Head of caudate nucleus (tissue), 42 donors: ENCODE data around the gene WNT9A.

Experiments used
- DNase-seq, 42 donors: peaks; one replicate each; pipeline versions ENCODE4 v3.0.0 to v3.0.0-alpha.2; 2020 to 2021; ENCODE audit warnings: mixed read lengths in 7 of 42
- intact Hi-C: fragments of 100-400 bp; cut with DNase I; formaldehyde crosslinking; loops from one replicate; pipeline ENCODE4 v1.15.0; 2022

The WNT9A gene

DNA sequence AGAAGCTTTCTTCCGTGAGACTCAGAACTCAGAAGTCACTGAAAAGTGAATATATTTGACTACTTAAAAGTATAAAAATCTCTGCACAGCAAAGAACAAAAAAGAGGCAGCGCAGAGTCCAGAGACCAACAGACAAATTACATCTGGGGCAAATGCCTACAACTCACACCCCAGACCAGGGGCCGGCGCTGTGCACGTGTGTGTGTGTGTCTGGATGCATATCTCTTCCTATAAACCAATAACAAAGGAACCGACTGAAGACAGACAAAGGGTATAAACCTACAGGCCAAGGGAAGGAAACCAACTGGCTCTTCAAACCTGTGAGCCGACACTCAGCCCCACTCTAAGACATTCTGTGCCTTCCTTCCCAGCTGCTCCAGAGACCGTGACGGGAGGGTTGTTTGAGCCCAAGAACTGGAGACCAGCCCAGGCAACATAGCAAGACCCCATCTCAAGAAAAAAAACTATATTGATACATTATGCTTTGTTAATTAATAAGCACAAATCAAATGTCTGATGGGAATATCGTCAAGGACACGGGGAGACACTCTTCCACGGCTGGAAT, 18.8 kb downstream of the WNT9A start:
- intact Hi-C loops: no loop called here
- no peak for DNase-seq

DNA sequence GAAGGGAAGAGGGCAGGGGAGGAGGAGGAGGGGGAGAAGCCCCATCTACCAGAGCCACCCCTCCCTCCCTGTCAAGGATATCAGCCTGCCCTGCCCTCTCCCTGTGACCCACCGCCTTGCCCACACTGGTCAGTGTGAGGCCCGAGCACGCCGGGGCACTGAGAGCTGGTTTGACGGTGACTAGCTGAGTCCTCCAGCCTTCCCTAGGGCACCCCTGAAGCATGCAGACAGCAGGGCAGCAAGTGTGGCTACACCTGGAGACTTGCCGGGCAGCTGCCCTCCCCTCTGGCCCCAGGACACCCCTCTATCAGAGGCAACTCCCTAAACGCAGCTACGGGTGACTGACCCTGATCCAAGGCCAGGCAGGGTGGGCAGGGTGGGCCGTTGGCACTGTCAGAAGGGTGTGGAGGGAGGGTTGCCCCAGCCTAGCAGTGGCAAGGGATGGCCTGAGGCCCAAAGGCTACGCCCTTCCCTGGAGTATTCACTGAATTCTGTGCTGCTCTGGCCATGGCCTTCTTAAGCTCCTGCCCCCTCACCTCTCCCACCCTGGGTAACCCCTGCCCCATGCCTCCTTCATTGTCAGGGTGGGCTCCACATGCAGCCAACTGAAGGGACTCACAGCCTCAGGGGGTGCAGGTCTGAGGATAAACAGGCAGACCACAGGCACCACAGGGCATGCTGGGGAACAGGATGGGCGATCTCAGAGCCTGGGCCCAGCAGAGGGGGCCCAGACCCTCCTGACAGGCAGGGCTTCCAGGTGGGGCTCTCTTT, 19.6 kb downstream of the WNT9A start:
- intact Hi-C loops: no loop called here
- no peak for DNase-seq

DNA sequence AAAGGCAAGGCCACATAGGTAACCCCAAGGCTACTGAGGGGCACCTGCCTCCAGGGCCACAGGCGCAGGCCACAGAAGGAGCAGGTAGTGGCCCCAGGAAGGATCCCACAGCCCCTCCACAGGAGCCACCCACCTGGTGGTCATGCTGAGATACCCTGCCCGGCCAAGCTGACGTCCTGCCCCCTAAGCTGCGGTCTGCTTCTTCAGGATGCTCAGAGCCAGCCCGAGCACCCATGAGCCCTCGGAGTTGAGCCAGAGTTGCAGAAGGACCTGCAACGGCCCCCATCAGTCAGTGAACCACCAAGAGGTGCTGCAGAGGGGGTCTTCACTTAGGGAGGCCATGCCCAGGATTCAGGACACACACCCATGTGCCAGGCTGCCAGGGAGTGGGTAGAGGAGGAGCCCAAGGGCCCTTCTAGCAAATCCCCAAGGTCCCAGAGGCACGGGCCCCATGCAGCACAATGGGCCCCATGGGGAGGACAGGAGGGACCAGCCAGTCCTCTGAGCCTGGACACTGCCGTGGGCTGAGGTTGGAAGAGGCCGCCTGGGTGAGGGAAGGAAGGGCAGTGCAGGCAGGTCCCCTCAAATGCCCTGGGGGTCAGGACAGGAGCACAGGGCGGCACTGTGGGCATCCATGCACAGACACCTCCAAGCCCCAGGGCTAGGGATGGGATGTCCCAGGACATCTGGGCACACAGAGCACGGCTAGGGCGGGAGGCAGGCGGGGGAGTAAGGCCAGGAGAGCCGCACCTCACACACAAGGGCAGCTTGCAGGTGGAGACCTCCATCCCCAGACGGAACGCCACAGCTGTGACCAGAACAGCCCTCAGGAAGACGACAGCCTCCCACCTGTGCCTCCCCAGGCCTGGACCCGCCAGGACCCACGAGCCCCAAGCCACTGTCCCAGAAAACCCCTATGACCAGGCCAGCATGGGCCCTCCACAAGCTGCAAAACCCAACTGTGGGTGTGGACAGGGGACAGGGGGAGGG, 20.5 kb downstream of the WNT9A start:
- intact Hi-C loops: no loop called here
- DNase-seq: no peak

DNA sequence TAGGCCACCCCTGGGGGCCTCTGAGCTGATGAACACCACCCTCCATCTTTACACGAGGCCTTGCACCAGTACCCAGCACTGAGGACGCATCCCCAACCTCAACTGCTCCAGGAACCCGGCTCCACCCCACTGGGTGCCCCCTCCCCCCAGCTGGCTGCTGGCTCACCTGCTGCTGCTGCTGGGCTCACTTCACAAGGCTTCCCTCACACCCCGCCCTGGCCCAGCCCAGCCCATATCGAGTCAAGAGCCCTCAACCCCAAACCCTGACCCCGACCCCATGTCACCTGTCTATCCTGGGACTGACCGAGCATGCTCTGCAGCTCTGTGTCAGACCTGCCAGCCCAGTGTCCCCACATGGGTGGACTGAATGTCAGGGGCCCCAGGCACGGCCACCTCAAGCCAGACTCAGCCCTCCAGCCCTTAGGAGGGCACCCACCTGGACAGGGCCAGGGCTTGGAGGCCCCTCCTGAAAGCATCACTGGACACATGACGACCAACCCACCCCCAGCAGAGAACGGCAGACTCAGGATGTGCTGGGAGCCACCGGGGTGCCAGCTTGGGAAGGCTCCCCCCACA, 21.4 kb downstream of the WNT9A start:
- intact Hi-C loops: no loop called here

DNA sequence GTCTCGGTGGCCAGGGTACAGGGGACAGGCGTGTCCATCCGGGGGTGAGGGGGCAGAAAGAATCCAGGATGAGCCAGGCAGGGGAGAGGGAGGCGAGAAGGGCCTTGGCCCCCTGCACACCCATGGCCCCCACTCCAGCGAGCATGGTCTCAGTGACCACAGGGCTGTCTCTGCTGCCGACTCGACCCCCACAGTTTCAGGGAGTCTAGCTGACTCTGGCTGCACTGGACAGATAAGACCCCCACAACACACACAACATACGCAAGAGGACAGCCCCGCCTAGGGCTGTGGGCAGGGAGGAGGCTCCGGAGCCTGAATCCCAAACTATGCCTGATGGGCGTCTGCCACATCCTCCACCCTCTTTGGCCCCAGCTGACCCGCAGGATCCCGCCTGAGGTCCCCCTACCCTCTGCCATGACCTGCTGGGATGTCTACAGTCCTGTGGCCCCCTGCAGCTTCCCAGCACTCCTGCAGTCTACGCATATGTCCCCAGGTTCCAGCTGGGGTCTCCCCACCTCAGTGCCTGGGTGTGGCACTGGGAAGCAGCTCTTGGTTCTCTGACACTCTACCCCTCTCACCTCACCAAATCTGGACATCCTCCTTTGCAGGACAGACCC, 22.0 kb downstream of the WNT9A start:
- intact Hi-C loops: no loop called here
- no peak for DNase-seq

More for the DNA sequence above, 21.4 kb downstream of the WNT9A start:
- no peak for DNase-seq

DNA sequence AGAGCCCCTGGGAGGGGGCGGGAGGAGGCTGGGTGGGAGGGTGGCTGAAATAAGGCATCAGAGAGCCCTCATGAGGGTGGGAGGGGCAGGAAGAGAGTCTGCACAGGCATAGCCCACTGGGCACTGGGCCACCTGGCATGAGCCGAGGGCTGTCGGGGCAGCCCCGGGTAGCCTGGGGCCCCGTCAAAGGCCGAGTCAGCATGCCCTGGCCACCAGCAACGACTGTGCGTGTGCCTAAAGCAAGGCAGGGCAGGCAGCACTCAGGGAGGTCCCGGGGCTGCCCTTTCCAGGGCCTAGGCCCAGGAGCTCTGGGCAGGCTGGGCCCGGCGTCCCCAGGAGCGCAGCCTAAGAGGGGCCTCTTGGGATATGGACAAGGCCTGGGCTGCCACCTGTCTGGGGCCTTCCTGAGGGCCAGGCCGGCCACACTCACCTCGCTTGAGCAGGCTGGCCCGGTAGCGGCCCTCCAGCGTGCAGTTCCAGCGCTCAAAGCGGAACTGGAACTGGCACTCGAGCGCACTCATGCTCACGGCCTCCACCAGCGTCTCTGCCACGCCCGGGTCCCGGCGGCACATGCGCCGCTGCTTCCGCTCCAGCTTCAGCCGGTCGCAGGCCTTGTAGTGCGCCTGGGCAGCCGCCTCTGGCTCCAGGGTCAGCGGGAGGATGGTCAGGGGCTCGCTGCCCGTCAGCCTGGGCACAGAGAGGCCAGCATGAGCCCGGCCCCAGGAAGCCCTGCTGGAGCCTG, 22.7 kb downstream of the WNT9A start:
- no peak for DNase-seq
- intact Hi-C loops: no loop called here

DNA sequence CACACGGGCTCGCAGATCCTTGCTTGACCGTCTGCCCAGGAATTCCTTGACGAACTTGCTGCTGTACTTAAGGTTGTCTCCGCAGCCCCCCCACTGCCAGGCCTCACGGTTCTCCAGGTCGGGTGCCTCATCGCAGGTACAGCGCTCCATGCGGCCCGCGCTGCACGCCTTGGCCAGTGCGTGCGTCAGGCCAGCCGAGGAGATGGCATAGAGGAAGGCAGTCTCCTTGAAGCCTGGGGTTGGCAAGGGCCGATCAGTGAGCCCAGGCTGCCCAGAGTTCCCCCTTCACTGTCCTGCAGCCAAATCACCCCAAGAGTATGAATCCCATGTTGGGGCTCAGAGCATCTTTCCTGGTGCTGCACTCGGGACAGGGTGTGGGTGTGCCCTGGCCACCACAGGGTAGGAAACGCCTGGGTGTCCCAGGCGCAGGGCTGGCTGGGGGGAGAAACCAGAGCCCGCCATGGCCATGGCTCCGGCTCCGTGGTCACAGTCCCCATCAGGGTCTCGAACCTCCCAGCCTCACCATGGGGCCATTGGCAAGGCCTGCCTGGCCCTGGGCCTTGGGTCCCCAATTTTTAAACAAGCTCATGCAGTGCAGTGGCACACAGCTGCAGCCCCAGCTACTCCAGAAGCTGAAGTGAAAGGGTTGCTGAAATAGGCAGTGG, 23.4 kb downstream of the WNT9A start:
- intact Hi-C loops: no loop called here
- DNase-seq: no peak

- intact Hi-C loops: no loop called here
- no peak for DNase-seq
Observed at GRCh38 chr1:227923353-227924167, 24.2 kb downstream of the WNT9A start.

DNA sequence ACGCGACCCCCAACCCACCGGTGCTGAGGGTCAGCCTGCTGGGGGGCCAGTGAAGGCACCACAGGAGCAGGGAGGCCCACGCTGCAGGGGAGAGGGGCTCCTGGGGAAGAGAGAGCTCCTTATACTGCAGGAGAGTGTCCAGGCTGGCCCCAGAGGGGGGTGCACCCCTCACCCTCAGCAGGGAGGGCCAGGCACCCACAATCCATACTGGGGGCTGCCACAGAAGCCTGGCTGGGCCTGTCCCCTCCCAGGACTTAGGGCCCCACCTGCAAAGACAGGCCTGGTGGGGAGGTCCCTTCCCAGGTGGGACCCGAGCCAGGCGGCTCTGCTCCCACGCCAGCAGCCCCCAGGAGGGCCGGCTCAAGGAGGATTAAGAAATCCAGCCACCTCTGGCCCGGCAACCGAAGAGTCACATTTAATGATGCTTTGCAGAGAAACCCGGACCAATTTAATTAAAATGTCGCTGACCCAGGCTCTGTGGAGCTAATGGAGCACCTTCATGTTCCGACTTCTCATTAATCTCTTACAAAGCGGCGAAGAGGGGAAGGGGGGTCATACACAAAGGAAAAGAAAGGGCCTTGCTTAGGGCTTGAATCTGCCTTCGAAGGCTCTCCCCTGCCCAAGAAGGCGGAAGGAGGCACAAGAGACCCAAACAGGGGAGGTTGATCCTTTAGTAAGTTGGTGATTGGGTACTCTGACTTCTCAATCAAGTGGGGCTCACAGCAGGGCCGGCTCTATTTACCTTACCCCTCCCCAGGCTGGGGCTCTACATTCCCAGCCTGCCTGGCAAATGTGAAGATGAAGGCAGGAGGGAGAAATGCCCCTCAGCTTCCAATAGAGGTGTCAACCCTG, 25.0 kb downstream of the WNT9A start:
- intact Hi-C loops: no loop called here
- DNase-seq: no peak

DNA sequence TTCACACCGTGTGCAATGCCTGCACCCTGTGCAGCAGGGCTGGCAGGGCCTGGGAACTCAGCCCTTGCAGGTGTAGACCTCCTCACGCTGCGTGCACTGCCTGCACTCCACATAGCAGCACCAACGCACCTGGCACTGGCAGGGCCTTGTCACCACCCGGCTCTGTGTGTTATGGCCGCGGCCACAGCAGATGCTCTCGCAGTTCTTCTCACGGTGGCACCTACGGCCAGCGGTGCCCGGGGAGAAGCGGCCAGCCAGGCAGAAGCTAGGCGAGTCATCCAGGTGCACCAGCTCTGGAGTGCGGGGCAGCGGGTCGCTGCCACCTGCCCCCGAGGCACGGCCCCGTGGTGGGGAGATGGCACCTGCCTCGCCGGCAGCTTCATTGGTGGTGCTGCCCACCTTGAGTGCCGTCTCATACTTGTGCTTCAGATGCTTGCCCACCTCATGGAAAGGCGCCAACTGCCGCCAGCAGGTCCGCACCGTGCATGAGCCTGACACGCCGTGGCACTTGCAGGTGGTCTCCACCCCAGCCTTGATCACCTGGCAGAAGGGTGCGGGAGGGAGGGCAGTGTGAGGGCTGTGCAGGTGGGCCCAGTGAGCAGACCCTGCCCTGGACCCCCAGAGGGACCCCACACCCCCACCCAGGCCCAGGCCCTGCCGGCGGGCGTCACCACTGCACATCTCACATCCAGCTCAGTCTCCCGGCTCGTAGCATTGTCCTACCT, 26.1 kb downstream of the WNT9A start:
- intact Hi-C loops: no loop called here
- no peak for DNase-seq

DNA sequence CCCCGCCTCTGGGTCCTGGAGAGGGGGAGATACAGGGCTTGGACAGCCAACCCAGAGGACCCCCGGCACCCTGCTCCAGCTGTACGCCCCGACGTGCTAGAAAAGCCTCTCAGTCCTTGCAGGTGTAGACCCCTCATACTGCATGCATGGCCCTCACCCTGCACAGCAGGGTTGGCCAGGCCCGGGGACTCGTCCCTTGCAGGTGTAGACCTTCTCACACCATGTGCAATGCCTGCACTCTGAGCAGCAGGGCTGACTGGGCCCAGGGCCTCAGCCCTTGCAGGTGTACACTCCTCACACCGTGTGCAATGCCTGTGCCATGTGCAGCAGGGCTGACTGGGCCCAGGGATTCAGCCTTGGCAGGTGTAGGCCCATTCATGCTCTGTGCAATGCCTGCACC, 26.8 kb downstream of the WNT9A start:
- intact Hi-C loops: no loop called here

GRCh38 chr1:227920426-227920825, 27.3 kb downstream of the WNT9A start:
- DNase-seq: no peak
- intact Hi-C loops: no loop called here

More for the DNA sequence above, 26.8 kb downstream of the WNT9A start:
- DNase-seq: no peak

DNA sequence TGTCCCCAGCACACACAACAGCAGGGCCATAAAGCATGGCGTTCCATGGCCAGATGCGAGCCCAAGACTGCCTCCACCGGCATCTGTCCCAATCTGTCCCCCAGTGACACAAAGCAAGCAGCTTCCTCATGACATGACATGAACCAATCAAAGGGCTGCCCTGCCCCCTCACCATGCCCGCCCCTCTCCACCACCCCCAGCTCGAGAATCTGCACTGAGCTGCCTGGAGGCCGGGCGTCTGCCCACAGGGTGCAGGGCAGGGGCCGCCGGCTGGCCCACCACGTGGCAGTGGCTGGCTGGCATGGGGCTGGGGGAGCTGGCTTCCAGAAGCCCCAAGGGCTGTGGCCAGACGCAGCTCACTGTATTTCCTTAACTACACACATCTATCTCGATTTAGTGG, 27.8 kb downstream of the WNT9A start:
- intact Hi-C loops: no loop called here
- DNase-seq: peak in 24 of 42 donors; percentile 16 to 80 (median 48)

DNA sequence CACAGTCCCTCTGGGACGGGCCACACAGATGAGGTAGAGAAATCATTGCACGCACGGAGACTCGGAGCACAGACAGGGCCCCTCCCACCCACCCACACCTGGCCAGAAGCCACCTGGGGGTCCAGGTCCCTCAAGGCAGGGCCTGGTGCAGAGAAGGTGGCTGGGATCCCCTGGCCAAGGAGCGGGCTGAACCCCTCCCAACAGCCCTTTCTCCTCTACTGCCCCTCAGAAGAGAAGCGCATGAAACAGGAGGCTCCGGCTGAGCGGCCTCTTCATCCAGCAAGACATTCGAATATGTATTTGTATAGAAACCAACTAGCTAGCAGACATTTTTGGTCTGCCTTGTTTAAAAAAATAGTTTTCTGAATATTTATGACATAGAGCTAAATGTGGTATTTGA, 29.0 kb downstream of the WNT9A start:
- DNase-seq: no peak
- intact Hi-C loops: no loop called here

DNA sequence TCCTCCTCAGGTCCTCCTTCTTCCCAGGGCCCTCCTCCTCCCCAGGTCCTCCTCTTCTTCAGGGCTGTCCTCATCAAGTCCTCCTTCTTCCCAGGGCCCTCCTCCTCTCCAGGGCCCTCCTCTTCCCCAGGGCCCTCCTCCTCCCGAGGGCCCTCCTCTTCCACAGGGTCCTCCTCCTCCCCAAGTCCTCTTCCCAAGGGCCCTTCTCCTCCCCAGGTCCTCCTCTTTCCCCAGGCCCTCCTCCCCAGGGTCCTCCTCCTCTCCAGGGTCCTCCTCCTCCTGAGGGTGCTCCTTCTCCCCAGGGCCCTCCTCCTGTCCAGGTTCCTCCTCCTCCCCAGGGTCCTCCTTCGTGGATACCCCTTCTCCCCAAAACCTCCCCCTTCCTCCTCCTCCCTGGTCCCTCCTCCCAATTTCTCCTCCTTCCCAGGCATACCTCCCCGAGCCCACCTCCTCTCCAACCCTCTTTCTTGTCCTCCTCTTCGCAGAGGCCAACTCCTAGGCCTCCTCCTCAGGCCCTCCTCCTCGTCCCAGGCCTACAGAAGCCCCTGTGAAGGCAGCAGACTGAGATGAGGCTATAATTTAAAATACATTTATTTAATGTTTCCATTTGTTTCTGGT, 29.5 kb downstream of the WNT9A start:
- intact Hi-C loops: no loop called here
- DNase-seq: no peak
